ENCODE data around the gene OMP. TPM values are rescaled to one million over a fixed set of nuclear protein-coding genes. Genes with fewer than 3 reads are reported as not detected.

Gene OMP
- total RNA-seq, 1 donor, result not detected

GRCh38 chr11:77122576-77123212 is 20.1 kb downstream of the OMP start:
- TF ChIP-seq CTCF (IDR thresholded peaks at IDR 0.05; ENCODE audit: insufficient read depth, low read depth, low read length), result no peak
- H3K4me3 ChIP-seq (ENCODE audit: low read depth, low read length), result no peak overlapping the region
- no peak for DNase-seq (ENCODE audit: low read depth)

GRCh38 chr11:77123591-77123990 is 21.0 kb downstream of the OMP start:
- DNase-seq (ENCODE audit: low read depth), result no peak
- TF ChIP-seq CTCF (IDR thresholded peaks at IDR 0.05; ENCODE audit: insufficient read depth, low read depth, low read length), result no peak
- H3K4me3 ChIP-seq (ENCODE audit: low read depth, low read length), result no peak overlapping the region

GRCh38 chr11:77124041-77124440 is 21.4 kb downstream of the OMP start:
- H3K4me3 ChIP-seq (ENCODE audit: low read depth, low read length), result no peak overlapping the region
- TF ChIP-seq CTCF (IDR thresholded peaks at IDR 0.05; ENCODE audit: insufficient read depth, low read depth, low read length), result no peak
- no peak for DNase-seq (ENCODE audit: low read depth)

GRCh38 chr11:77124488-77124887 is 21.8 kb downstream of the OMP start:
- TF ChIP-seq CTCF (IDR thresholded peaks at IDR 0.05; ENCODE audit: insufficient read depth, low read depth, low read length), result no peak
- no peak for DNase-seq (ENCODE audit: low read depth)
- H3K4me3 ChIP-seq (ENCODE audit: low read depth, low read length), result no peak overlapping the region

- H3K4me3 ChIP-seq (ENCODE audit: low read depth, low read length), result no peak overlapping the region
- TF ChIP-seq CTCF (IDR thresholded peaks at IDR 0.05; ENCODE audit: insufficient read depth, low read depth, low read length), result no peak
- no peak for DNase-seq (ENCODE audit: low read depth)
Observed at GRCh38 chr11:77125191-77125590, 22.6 kb downstream of the OMP start.

GRCh38 chr11:77125695-77126094 is 23.1 kb downstream of the OMP start:
- DNase-seq (ENCODE audit: low read depth), result no peak
- TF ChIP-seq CTCF (IDR thresholded peaks at IDR 0.05; ENCODE audit: insufficient read depth, low read depth, low read length), result no peak
- H3K4me3 ChIP-seq (ENCODE audit: low read depth, low read length), result no peak overlapping the region
